MM.1S (cell line): ENCODE results near the gene PPP6R3.

Experiments used
- DNase-seq: peaks from one replicate; pipeline ENCODE4 v3.0.0-alpha.2; 2015
- H2AFZ ChIP-seq: fragments of 300-600 bp; sonication (generic); 2 replicates; pipeline ENCODE4 v1.6.0; 2016; ENCODE audit warnings: antibody characterized with exemption, low read length
- H3F3A ChIP-seq: fragments of 300-600 bp; sonication (generic); 2 replicates; pipeline ENCODE4 v1.6.1; 2016; ENCODE audit warnings: mild to moderate bottlenecking, antibody characterized with exemption, low read length, moderate library complexity, mixed read lengths; ENCODE audit not compliant: insufficient read depth
- H3K27ac ChIP-seq: fragments of 300-600 bp; sonication (generic); 2 replicates; pipeline ENCODE4 v1.5.1; 2016; ENCODE audit warnings: mild to moderate bottlenecking, low read length
- H3K27me3 ChIP-seq: fragments of 300-600 bp; sonication (generic); replicated peaks from 2 replicates; pipeline ENCODE4 v1.6.0; 2016; ENCODE audit warnings: low read length; ENCODE audit not compliant: insufficient read depth
- H3K36me3 ChIP-seq: fragments of 300-600 bp; sonication (generic); replicated peaks from 2 replicates; pipeline ENCODE4 v1.6.1; 2016; ENCODE audit warnings: mild to moderate bottlenecking, low read length, mixed read lengths; ENCODE audit not compliant: insufficient read depth
- H3K4me1 ChIP-seq: fragments of 300-600 bp; sonication (generic); 2 replicates; pipeline ENCODE4 v1.6.1; 2016; ENCODE audit warnings: low read length, mixed read lengths
- H3K4me2 ChIP-seq: fragments of 300-600 bp; sonication (generic); 2 replicates; pipeline ENCODE4 v1.6.0; 2016; ENCODE audit warnings: low read depth, low read length
- H3K4me3 ChIP-seq: fragments of 300-600 bp; sonication (generic); 2 replicates; pipeline ENCODE4 v1.5.1; 2016; ENCODE audit warnings: low read length, mixed read lengths
- H3K79me2 ChIP-seq: fragments of 300-600 bp; sonication (generic); 2 replicates; pipeline ENCODE4 v1.6.1; 2016; ENCODE audit warnings: mixed run types, low read length, mixed read lengths
- H3K9ac ChIP-seq: fragments of 300-600 bp; sonication (generic); 2 replicates; pipeline ENCODE4 v1.6.1; 2016; ENCODE audit warnings: low read length, mixed read lengths
- H3K9me2 ChIP-seq: fragments of 300-600 bp; sonication (generic); replicated peaks from 2 replicates; pipeline ENCODE4 v1.6.1; 2016; ENCODE audit warnings: mild to moderate bottlenecking, low read length, mixed read lengths; ENCODE audit not compliant: insufficient read depth
- H3K9me3 ChIP-seq: fragments of 300-600 bp; sonication (generic); replicated peaks from 2 replicates; pipeline ENCODE4 v1.6.1; 2016; ENCODE audit warnings: mild to moderate bottlenecking, low read length, mixed read lengths; ENCODE audit not compliant: insufficient read depth
- H4K20me1 ChIP-seq: fragments of 300-600 bp; sonication (generic); 2 replicates; pipeline ENCODE4 v1.6.1; 2016; ENCODE audit warnings: mild to moderate bottlenecking, low read length, moderate library complexity, mixed read lengths; ENCODE audit not compliant: insufficient read depth
- CTCF ChIP-seq: fragments of 300-600 bp; sonication (generic); IDR thresholded peaks from 2 replicates; pipeline ENCODE4 v1.5.1; 2016; ENCODE audit warnings: antibody characterized with exemption, low read length, mixed read lengths
- EZH2 ChIP-seq: fragments of 300-600 bp; sonication (generic); optimal IDR thresholded peaks from 2 replicates; pipeline ENCODE3; 2017; ENCODE audit warnings: low read depth, mild to moderate bottlenecking, antibody characterized with exemption, low read length, mixed read lengths
- EZH2phosphoT487 ChIP-seq: fragments of 300-600 bp; sonication (generic); IDR thresholded peaks from 2 replicates; pipeline ENCODE4 v1.6.1; 2018; ENCODE audit warnings: antibody characterized with exemption, low read length

Gene PPP6R3

GRCh38 chr11:68649851-68650555 is 189.5 kb downstream of the PPP6R3 start:
- H2AFZ ChIP-seq = no peak overlapping the region
- no peaks in the 10 kb centered on the region for H3K9me2 ChIP-seq
- H3K79me2 ChIP-seq = no peaks in the 10 kb centered on the region
- H3K4me1 ChIP-seq = no peaks in the 10 kb centered on the region
- no peak overlapping the region for H3K9ac ChIP-seq
- DNase-seq = no peak
- H3F3A ChIP-seq = no peaks in the 10 kb centered on the region
- no peak for TF ChIP-seq EZH2
- TF ChIP-seq EZH2phosphoT487 = no peak
- TF ChIP-seq CTCF = no peak
- H3K9me3 ChIP-seq = no peaks in the 10 kb centered on the region
- H3K36me3 ChIP-seq = no peaks in the 10 kb centered on the region
- peaks cover 54% of the 10 kb centered on the region for H3K27me3 ChIP-seq
- no peak overlapping the region for H3K4me2 ChIP-seq
- H3K27ac ChIP-seq = no peak overlapping the region
- no peak overlapping the region for H3K4me3 ChIP-seq
- H4K20me1 ChIP-seq = no peaks in the 10 kb centered on the region

GRCh38 chr11:68650801-68651200 is 190.2 kb downstream of the PPP6R3 start:
- no peaks in the 10 kb centered on the region for H3K4me1 ChIP-seq
- no peaks in the 10 kb centered on the region for H4K20me1 ChIP-seq

GRCh38 chr11:68651208-68651984 is 190.8 kb downstream of the PPP6R3 start:
- Histone ChIP-seq H3F3A (no peaks in the 10 kb centered on the region), H3K27me3 (peaks cover 60% of the 10 kb centered on the region), H3K36me3 (no peaks in the 10 kb centered on the region), H3K27ac (no peak overlapping the region), H3K4me1 (no peaks in the 10 kb centered on the region), H3K9me2 (no peaks in the 10 kb centered on the region), H3K9me3 (no peaks in the 10 kb centered on the region), H3K4me3 (no peak overlapping the region), H3K4me2 (no peak overlapping the region), H4K20me1 (no peaks in the 10 kb centered on the region), H3K9ac (no peak overlapping the region), H2AFZ (no peak overlapping the region), H3K79me2 (no peaks in the 10 kb centered on the region)
- TF ChIP-seq CTCF (no peak), EZH2phosphoT487 (no peak), EZH2 (no peak)
- no peak for DNase-seq

More at GRCh38 chr11:68650801-68651200, 190.2 kb downstream of the PPP6R3 start:
- H3K36me3 ChIP-seq = no peaks in the 10 kb centered on the region
- H3K4me3 ChIP-seq = no peak overlapping the region
- TF ChIP-seq EZH2phosphoT487 = no peak
- no peak for TF ChIP-seq CTCF
- no peak for TF ChIP-seq EZH2
- peaks cover 62% of the 10 kb centered on the region for H3K27me3 ChIP-seq
- no peaks in the 10 kb centered on the region for H3K9me2 ChIP-seq
- H3K9ac ChIP-seq = no peak overlapping the region
- no peaks in the 10 kb centered on the region for H3K79me2 ChIP-seq
- H2AFZ ChIP-seq = no peak overlapping the region
- no peak for DNase-seq
- H3K27ac ChIP-seq = no peak overlapping the region
- no peaks in the 10 kb centered on the region for H3K9me3 ChIP-seq
- no peak overlapping the region for H3K4me2 ChIP-seq
- no peaks in the 10 kb centered on the region for H3F3A ChIP-seq
